ENCODE results near the gene MSN.

DNA sequence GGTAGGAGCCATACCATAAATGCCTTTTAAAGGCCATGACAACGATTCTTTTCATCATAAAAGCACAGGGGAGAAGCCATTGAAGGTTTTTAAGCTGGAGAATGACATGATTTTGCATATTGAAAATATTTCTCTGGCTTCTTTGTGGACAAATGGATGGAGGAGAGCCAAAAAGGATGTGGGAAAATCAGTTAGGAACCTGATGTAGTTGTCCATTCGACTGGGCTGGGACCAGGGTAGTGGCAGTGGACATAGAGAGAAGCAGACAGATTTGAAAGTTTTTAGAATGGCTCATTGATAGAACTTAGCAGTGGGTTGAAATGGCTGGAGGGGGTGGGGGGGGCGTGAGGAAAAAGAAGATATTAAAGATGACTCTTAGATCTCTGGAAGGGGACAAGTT is 19.7 kb upstream of the MSN start:
- TF ChIP-seq RAD21 (IDR thresholded peaks at IDR 0.05; ENCODE audit: low read depth) (no peak), CREB1 (IDR thresholded peaks at IDR 0.05; ENCODE audit: low read depth) (no peak), CEBPB (IDR thresholded peaks at IDR 0.05) (no peak), EGR1 (IDR thresholded peaks at IDR 0.05) (no peak), TAF1 (IDR thresholded peaks at IDR 0.05; ENCODE audit: low read depth) (no peak), YY1 (IDR thresholded peaks at IDR 0.05; ENCODE audit: low read depth) (no peak)
- TF ChIP-seq, protein P1, sequence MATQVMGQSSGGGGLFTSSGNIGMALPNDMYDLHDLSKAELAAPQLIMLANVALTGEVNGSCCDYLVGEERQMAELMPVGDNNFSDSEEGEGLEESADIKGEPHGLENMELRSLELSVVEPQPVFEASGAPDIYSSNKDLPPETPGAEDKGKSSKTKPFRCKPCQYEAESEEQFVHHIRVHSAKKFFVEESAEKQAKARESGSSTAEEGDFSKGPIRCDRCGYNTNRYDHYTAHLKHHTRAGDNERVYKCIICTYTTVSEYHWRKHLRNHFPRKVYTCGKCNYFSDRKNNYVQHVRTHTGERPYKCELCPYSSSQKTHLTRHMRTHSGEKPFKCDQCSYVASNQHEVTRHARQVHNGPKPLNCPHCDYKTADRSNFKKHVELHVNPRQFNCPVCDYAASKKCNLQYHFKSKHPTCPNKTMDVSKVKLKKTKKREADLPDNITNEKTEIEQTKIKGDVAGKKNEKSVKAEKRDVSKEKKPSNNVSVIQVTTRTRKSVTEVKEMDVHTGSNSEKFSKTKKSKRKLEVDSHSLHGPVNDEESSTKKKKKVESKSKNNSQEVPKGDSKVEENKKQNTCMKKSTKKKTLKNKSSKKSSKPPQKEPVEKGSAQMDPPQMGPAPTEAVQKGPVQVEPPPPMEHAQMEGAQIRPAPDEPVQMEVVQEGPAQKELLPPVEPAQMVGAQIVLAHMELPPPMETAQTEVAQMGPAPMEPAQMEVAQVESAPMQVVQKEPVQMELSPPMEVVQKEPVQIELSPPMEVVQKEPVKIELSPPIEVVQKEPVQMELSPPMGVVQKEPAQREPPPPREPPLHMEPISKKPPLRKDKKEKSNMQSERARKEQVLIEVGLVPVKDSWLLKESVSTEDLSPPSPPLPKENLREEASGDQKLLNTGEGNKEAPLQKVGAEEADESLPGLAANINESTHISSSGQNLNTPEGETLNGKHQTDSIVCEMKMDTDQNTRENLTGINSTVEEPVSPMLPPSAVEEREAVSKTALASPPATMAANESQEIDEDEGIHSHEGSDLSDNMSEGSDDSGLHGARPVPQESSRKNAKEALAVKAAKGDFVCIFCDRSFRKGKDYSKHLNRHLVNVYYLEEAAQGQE (IDR thresholded peaks at IDR 0.05; ENCODE audit: low read depth) = no peak
